GM21576 (cell line): ENCODE measurements around the gene TMCO4.
"Not testable (repeated sequence)": the region's sequence is repeated elsewhere in the genome, so short reads cannot be mapped to it uniquely, and the experiment has no call there.

Experiments used
- ATAC-seq: cut with Tn5 transposase; IDR thresholded peaks from one replicate; pipeline ENCODE4 v1.9.1; 2021; ENCODE audit warnings: mild to moderate bottlenecking, moderate library complexity; ENCODE audit not compliant: unreplicated experiment

Gene TMCO4

GRCh38 chr1:19643602-19644394 is 155.9 kb downstream of the TMCO4 start, which contains the start of gene NBL1:
NBL1 (plus strand) TSS chr1:19644311; CDS start chr1:19655031, 10,720 bp downstream.
- ATAC-seq = no peak

GRCh38 chr1:19643121-19643520 is 156.6 kb downstream of the TMCO4 start:
- ATAC-seq = no peak

DNA sequence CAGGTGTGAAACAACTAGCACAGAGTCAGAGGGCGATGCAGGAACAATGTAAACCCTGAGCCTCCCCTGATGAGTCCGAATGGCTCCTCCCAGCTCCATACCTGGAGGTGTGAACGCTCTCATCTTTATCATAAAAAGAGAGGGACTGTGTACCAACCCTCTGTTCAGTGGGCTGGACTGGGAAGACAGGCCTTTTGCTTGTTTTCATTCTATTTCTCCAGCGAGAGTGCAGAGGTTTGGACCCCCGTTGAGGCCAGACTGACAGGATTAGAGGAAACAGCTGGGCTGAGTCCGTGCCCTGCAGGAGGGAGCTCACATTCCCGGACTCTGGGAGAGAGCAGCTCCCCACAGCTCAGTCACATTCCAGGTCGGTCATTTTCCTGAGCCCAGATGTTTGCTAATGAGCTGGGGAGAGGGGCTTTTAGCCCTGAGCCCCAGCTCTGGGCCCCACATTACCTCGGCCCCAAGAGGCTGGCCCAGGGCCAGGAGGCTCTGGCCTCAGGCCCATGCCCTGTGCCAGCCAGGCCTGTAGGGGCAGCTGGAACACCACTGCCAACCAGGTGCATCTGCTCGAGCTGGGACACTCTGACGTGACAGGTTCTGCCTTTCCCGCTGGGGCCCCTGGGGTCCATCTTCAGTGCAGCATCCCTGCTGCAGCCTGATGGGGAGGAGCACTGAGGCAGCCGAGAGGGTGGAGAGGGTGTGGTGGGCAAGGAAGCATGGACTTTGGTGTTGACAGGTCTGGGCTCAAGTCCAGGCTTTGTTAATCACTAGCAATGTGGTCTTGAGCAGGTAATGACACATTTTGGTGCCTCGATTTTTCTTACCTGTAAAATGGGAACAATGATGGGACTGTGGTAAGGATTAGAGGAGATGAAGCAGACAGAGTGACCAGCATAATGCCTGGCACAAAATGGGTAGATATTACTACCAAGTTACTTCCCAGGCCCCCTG is 159.1 kb downstream of the TMCO4 start:
- no peak for ATAC-seq

GRCh38 chr1:19639999-19640362 is 159.7 kb downstream of the TMCO4 start:
- no peak for ATAC-seq

GRCh38 chr1:19639228-19639627 is 160.5 kb downstream of the TMCO4 start:
- not testable (repeated sequence) for ATAC-seq

DNA sequence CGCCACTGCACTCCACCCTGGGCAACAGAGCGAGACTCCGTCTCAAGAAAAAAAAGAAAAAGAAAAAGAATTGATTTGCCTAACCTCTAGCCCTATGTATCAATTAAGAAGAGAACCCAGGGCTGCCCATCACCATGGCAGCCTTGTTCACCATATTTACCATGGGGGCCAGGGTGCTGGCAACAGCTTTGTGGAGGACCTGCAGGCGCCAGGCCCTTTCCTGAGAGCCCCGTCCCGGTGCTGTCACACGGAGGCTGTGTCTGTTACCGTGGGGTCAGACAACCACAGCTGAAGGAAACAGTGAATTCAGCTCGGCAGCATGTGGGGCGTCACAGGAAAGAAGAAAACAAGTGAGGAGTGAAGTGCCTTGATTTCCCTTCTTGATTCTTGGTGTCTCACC is 162.1 kb downstream of the TMCO4 start:
- ATAC-seq = no peak

DNA sequence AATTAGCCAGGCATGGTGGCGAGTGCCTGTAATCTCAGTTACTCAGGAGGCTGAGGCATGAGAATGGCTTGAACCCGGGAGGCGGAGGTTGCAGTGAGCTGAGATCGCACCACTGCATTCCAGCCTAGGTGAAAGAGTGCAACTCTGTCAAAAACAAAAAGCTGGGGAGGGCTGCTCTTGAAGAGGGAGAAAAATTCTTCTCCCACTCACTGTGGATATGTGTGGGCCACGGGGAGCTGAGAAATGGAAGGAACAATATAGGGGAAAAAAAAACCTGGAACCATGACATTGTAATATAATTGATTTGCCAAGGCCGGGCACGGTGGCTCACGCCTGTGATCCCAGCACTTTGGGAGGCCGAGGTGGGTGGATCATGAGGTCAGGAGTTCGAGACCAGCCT is 163.0 kb downstream of the TMCO4 start:
- ATAC-seq = not testable (repeated sequence)

GRCh38 chr1:19636065-19636464 is 163.7 kb downstream of the TMCO4 start:
- no peak for ATAC-seq

DNA sequence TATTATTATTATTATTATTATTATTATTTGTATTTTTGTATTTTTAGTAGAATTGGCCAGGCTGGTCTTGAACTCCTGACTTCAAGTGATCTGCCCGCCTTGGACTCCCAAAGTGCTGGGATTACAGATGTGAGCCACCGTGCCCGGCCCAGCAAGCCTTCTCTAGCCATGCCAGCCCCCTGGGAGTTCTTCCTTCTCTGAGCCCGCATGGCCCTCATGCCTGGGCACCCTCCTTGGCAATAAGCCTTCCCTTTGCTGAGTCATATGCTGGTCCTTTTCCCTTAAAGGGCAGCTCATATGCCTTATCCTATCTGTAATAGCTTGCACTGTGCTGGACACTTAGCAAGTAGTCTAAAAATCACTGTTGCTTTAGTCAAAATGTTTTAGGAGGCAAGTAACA is 164.1 kb downstream of the TMCO4 start:
- no peak for ATAC-seq

DNA sequence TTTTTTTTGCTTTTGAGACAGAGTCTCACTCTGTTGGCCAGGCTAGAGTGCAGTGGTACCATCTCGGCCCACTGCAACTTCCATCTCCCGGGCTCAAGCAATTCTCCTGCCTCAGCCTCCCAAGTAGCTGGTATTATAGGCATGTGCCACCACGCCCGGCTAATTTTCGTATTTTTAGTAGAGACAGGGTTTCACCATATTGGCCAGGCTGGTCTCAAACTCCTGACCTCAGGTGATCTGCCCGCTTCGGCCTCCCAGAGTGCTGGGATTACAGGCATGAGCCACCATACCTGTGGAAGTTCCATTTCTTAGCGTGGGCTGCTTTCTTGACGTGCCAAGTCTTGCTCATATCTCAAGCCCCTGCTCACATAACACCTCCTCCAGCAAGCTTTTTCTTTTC is 164.7 kb downstream of the TMCO4 start:
- ATAC-seq = not testable (repeated sequence)

- ATAC-seq = no peak
Measured at GRCh38 chr1:19633106-19633505, 166.6 kb downstream of the TMCO4 start.
